Measurements from ENCODE around the gene LETM1. TPM values are rescaled to one million over a fixed set of nuclear protein-coding genes. Genes with fewer than 3 reads are reported as not detected.

The LETM1 gene
- total and polyA plus RNA-seq, 4 donors, result 12.2 to 46.9 (median 24.1) TPM

GRCh38 chr4:1898007-1898406 is 42.1 kb upstream of the LETM1 start:
- WGBS, result 97% methylated on average over 6 of the region's 6 CpGs
- TF ChIP-seq FOXA2 (IDR thresholded peaks at IDR 0.05) (no peak), REST (IDR thresholded peaks at IDR 0.05) (no peak), CTCF (IDR thresholded peaks at IDR 0.05; ENCODE audit: low read depth, low read length, missing input control) (no peak), RAD21 (IDR thresholded peaks at IDR 0.05) (no peak), FOXA1 (IDR thresholded peaks at IDR 0.05) (no peak), YY1 (IDR thresholded peaks at IDR 0.05) (no peak), GABPA (IDR thresholded peaks at IDR 0.05 in 1 of 2, conservative IDR thresholded peaks at IDR 0.05 in 1 of 2) (no peak), JUND (IDR thresholded peaks at IDR 0.05) (no peak), HNF4G (IDR thresholded peaks at IDR 0.05) (no peak), EGR1 (IDR thresholded peaks at IDR 0.05; ENCODE audit: low read depth in 2 of 2) (no peak), HNF4A (conservative IDR thresholded peaks at IDR 0.05) (no peak), TAF1 (conservative IDR thresholded peaks at IDR 0.05) (no peak), SP1 (IDR thresholded peaks at IDR 0.05) (no peak), ATF3 (IDR thresholded peaks at IDR 0.05) (no peak), ZBTB33 (IDR thresholded peaks at IDR 0.05) (no peak)

GRCh38 chr4:1896658-1896991 is 40.7 kb upstream of the LETM1 start:
- 91% methylated on average over 6 of the region's 6 CpGs for WGBS
- Histone ChIP-seq H3K27me3 (ENCODE audit: control insufficient read depth in 4 of 4, insufficient read depth in 4 of 4, low read length in 3 of 4) (no peaks in the 10 kb centered on the region), H3K27ac (ENCODE audit: low read depth in 1 of 2, low read length in 2 of 2) (no peak overlapping the region), H3K9me3 (ENCODE audit: control insufficient read depth in 4 of 4, low read length in 3 of 4) (no peaks in the 10 kb centered on the region), H3K4me3 (ENCODE audit: low read depth in 1 of 3, low read length in 3 of 3) (no peak overlapping the region), H3K36me3 (ENCODE audit: control insufficient read depth in 4 of 4, insufficient read depth in 3 of 4, low read depth in 1 of 4, low read length in 3 of 4) (peaks cover 0 to 10% (median 3%) of the 10 kb centered on the region in 4 donors), H3K4me1 (ENCODE audit: control insufficient read depth in 4 of 4, insufficient read depth in 4 of 4, low read length in 3 of 4) (no peaks in the 10 kb centered on the region), H3K9ac (ENCODE audit: low read depth in 1 of 2, low read length in 2 of 2) (no peak overlapping the region)
- no peak for DNase-seq (ENCODE audit: low spot score)
- TF ChIP-seq FOXA1 (IDR thresholded peaks at IDR 0.05) (no peak), HNF4G (IDR thresholded peaks at IDR 0.05) (no peak), EGR1 (IDR thresholded peaks at IDR 0.05; ENCODE audit: low read depth in 2 of 2) (no peak), CTCF (IDR thresholded peaks at IDR 0.05; ENCODE audit: low read depth, low read length, missing input control) (no peak), RAD21 (IDR thresholded peaks at IDR 0.05) (no peak), ZBTB33 (IDR thresholded peaks at IDR 0.05) (no peak), FOXA2 (IDR thresholded peaks at IDR 0.05) (no peak), NR2F2 (IDR thresholded peaks at IDR 0.05) (no peak)

More at GRCh38 chr4:1898007-1898406, 42.1 kb upstream of the LETM1 start:
- no peak for DNase-seq (ENCODE audit: low spot score)
- Histone ChIP-seq H3K4me1 (ENCODE audit: control insufficient read depth in 4 of 4, insufficient read depth in 4 of 4, low read length in 3 of 4) (no peaks in the 10 kb centered on the region), H3K27ac (ENCODE audit: low read depth in 1 of 2, low read length in 2 of 2) (no peak overlapping the region), H3K9ac (ENCODE audit: low read depth in 1 of 2, low read length in 2 of 2) (no peak overlapping the region), H3K4me3 (ENCODE audit: low read depth in 1 of 3, low read length in 3 of 3) (no peak overlapping the region), H3K9me3 (ENCODE audit: control insufficient read depth in 4 of 4, low read length in 3 of 4) (no peaks in the 10 kb centered on the region), H3K36me3 (ENCODE audit: control insufficient read depth in 4 of 4, insufficient read depth in 3 of 4, low read depth in 1 of 4, low read length in 3 of 4) (peaks cover 0 to 12% (median 4%) of the 10 kb centered on the region in 4 donors), H3K27me3 (ENCODE audit: control insufficient read depth in 4 of 4, insufficient read depth in 4 of 4, low read length in 3 of 4) (no peaks in the 10 kb centered on the region)

Data from liver (tissue), 9 donors.